Activated T-helper 2 cell treated with anti-CD3 and anti-CD28 coated beads, Interferon-gamma antibody, Interleukin-2, Interleukin-4, amounts not matched to agents 10 μg/mL and 5 μg/mL and 100 μg/mL, durations not matched to agents 14 hours and 24 hours and 36 hours (primary cell): ENCODE measurements around the gene SNX9. TPM values are rescaled to one million over a fixed set of nuclear protein-coding genes. Genes with fewer than 3 reads are reported as not detected.
A peak's percentile ranks its signal among the peaks of the same experiment; 100 is the strongest.

Experiments
- DNase-seq: peaks from one replicate; pipeline ENCODE4 v3.0.0; 2021; ENCODE audit warnings: low spot score
- H3K27ac Mint-ChIP-seq: one replicate; pipeline ENCODE4 v1.8.0; 2021; ENCODE audit warnings: mixed read lengths
- H3K27me3 Mint-ChIP-seq: one replicate; pipeline ENCODE4 v1.8.0; 2021; ENCODE audit warnings: low read depth, mixed read lengths
- H3K36me3 Mint-ChIP-seq: one replicate; pipeline ENCODE4 v1.8.0; 2021; ENCODE audit warnings: low read depth, mixed read lengths
- H3K4me1 Mint-ChIP-seq: one replicate; pipeline ENCODE4 v1.8.0; 2021; ENCODE audit warnings: low read depth, mixed read lengths
- H3K4me3 Mint-ChIP-seq: one replicate; pipeline ENCODE4 v1.8.0; 2021; ENCODE audit warnings: low read depth, mild to moderate bottlenecking, moderate library complexity, mixed read lengths
- H3K9me3 Mint-ChIP-seq: one replicate; pipeline ENCODE4 v1.8.0; 2021; ENCODE audit warnings: mixed read lengths
- intact Hi-C: fragments of 100-400 bp; cut with micrococcal nuclease; formaldehyde crosslinking; loops from one replicate; pipeline ENCODE4 v1.15.1; 2023
- total RNA-seq: library from RNA; stranded (reverse); gene quantifications from 2 replicates; pipeline ENCODE4 v1.2.3, GENCODE V29; 2022

SNX9 gene
- total RNA-seq, 1 donor from 2014 or later: 55.6 TPM

DNA sequence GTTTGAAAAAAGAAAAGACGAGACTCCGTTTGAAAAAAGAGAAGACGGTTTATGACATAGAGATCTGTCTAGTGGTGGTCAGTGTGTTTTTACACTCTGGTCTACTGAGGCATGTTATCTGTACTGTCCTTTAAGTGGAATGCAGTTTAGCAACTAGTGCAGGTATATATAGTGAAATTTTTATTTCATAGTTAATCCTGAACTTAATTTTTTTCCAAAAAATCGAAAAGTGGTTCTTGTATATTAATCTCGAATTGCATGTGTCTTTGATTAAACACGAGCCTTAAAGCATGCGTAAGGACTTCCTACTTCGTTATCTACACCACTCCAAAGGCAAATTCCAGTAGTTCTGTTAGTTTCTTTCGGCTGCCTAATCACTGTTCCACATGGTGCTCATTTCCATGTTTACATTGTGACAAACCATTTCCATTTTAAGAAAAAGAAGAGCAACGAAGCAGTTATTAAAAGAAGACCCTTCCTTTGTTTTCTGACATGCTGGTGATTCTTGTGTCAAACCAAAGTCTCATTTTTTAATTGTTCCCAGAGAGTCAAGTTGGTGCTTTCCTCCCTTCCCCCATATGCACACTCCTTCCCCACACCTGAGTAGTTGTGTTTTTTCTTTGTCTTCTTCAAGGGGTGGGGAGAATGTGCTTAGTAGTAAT lies 2.3 kb downstream of the SNX9 start:
- DNase-seq: no peak
- peaks cover 16% of the 10 kb centered on the region for H3K27me3 Mint-ChIP-seq
- peaks cover 5% of the 10 kb centered on the region for H3K9me3 Mint-ChIP-seq
- intact Hi-C loops: loop anchor here (2.0 to 10.0 kb wide), 3 partner anchors 35 to 361 kb away; no protein-coding TSS in a partner anchor
- peak overlapping the region; percentile 96 for H3K27ac Mint-ChIP-seq
- peaks cover 39% of the 10 kb centered on the region for H3K4me1 Mint-ChIP-seq
- H3K4me3 Mint-ChIP-seq: peak overlapping the region; percentile 92
- H3K36me3 Mint-ChIP-seq: peaks cover 35% of the 10 kb centered on the region

DNA sequence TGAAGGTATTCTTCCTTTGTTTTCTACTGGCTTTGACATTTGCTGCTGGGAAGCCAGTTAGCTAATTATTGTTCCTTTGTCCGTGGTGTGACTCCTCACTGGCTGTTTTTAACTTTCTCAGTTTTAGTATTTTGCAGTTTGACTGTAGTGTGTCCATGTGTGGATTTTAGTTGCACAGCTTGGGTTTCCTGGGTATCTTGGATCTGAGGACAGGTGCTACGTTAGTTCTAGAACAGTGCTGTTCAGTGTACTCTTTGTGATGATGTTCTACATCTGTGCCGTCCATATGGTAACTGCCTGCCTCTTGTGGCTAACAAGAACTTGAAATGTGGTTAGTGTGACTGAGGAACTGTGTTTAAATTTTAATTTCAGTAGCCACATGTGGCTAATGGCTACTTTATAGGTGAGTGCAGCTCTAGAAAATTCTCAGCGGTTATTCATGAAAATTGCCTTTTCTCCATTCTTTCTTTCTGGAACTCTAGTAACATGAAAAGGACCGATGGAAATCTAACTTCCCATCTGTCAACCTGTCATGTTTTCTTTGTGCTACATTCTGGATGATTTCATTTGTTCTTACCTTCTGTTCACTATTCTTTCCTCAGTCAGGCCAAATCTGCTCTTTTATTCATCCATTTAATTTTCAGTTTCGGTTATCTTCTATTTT lies 7.4 kb downstream of the SNX9 start:
- Mint-ChIP-seq H3K4me1 (peaks cover 50% of the 10 kb centered on the region), H3K9me3 (peaks cover 31% of the 10 kb centered on the region), H3K27me3 (peaks cover 1% of the 10 kb centered on the region), H3K36me3 (peaks cover 60% of the 10 kb centered on the region), H3K27ac (peak overlapping the region; percentile 36), H3K4me3 (no peak overlapping the region)
- no peak for DNase-seq
- intact Hi-C loops: loop anchor here (2.0 kb wide), 1 partner anchor 36 kb away; no protein-coding TSS in a partner anchor

DNA sequence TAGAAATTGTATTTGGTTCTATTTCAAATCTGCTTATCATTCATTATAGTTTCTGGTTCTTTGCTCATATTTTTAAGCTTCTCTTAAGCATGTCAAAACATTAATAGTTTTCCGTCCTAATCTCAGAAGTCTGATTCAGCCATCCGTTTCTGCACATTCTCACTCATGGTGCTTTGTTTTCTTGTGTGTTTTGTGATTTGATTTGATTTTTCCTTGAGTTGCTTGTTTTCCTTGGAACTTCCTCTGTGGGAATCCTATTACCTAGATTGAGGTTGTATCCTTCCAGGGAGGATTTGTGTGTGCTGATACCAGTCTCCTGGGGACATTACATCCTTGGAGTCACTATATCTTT lies 7.9 kb downstream of the SNX9 start:
- peaks cover 60% of the 10 kb centered on the region for H3K36me3 Mint-ChIP-seq
- intact Hi-C loops: loop anchor here (2.0 kb wide), 1 partner anchor 36 kb away; no protein-coding TSS in a partner anchor
- DNase-seq: no peak
- H3K4me1 Mint-ChIP-seq: peaks cover 49% of the 10 kb centered on the region
- H3K27ac Mint-ChIP-seq: peak overlapping the region; percentile 36
- H3K9me3 Mint-ChIP-seq: peaks cover 33% of the 10 kb centered on the region
- H3K4me3 Mint-ChIP-seq: no peak overlapping the region
- H3K27me3 Mint-ChIP-seq: peaks cover 1% of the 10 kb centered on the region

DNA sequence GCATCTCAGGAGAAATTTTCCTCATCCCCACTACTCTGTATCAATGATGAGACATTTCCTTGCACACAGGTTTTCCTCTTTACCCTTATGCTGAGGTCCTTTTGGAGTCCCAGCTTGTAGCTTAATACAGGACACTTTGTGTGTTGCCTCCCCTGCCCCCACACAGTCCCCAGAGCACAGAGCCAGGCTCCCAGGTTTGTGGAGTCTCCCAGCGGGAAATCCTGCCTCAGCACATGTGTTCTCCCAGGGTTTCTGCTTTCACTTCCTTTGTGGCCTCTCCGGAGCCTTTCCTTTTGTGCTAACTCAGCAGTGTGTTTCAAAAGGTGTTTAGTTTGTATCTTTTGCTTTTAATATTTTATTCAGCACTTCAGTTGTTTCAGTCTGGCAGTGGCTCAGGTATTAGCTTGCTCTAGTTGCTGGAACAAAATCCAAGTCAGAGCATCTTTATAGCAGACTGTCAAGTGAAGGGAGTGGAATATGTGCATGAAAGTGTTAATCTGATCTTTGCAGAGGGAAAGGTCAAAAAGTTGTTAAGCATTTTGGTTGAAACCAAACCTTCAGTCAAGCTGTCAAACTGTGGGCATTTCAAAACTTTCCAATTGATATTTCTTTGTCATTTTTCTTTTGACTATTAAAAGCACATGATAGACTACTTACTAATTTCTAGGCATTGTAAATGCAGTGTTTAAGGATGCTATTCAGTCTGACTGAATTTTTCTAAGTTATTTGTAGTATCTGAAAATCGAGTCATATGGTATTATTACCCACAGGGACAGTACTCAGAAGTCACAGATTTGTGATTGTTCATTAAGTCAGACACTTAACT lies 8.6 kb downstream of the SNX9 start:
- peak overlapping the region; percentile 85 for H3K27ac Mint-ChIP-seq
- peak overlapping the region; percentile 51 for H3K4me3 Mint-ChIP-seq
- intact Hi-C loops: loop anchor here (1.0 to 2.0 kb wide), 4 partner anchors 7 to 67 kb away; no protein-coding TSS in a partner anchor
- peaks cover 4% of the 10 kb centered on the region for H3K27me3 Mint-ChIP-seq
- peaks cover 33% of the 10 kb centered on the region for H3K9me3 Mint-ChIP-seq
- H3K4me1 Mint-ChIP-seq: peaks cover 52% of the 10 kb centered on the region
- no peak for DNase-seq
- H3K36me3 Mint-ChIP-seq: peaks cover 64% of the 10 kb centered on the region

DNA sequence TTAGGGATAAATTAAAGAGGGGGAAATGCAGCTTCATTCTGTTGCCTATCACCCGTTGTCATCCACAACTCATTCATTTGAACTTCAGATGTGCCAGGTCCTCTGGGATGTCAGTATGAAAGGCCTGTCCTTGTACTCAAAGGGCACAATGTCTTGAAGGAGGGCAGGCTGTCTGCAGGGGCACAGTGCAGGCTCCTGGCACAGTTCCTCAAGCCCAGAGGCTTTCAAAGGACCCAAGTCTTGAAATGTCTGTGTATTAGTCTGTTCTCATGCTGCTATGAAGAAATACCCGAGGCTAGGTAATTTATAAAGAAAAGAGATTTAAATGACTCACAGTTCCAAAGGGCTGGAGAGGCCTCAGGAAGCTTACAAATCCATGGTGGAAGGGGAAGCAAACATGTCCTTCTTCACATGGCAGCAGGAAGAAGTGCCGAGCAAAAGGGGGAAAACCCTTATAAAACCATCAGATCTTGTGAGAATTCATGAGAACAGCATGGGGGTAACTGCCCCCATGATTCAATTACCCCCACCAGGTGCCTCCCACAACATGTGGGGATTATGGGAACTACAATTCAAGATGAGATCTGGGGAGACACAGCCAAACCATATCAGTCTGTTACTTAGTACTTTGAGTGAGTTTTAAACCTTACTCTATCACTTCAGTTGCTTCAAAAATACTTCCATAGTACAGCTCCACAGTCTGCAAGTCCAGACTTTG lies 9.4 kb downstream of the SNX9 start:
- Mint-ChIP-seq H3K27ac (peak overlapping the region; percentile 85), H3K36me3 (peaks cover 64% of the 10 kb centered on the region), H3K9me3 (peaks cover 33% of the 10 kb centered on the region), H3K4me3 (no peak overlapping the region), H3K4me1 (peaks cover 52% of the 10 kb centered on the region), H3K27me3 (peaks cover 7% of the 10 kb centered on the region)
- no peak for DNase-seq
- intact Hi-C loops: loop anchor here (1.0 to 2.0 kb wide), 3 partner anchors 8 to 68 kb away; no protein-coding TSS in a partner anchor

DNA sequence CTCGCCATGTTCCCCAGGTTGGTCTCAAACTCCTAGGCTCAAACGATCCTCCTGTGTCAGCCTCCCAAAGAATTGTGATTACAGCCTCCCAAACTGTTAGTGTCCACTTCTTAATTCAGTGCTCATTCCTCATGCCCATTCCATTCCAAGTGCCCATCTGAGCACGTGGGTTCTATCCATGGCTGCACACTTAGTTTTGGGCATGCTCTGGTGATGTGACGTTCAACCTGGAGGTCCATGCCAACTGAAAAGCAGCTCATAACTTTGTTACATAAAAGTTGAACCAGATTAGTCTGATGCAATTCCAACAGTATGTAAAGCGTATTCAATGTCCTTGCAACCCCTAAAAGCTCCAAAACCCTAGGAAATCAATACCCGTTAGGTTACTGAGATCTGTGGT lies 11.5 kb downstream of the SNX9 start:
- peaks cover 33% of the 10 kb centered on the region for H3K9me3 Mint-ChIP-seq
- H3K36me3 Mint-ChIP-seq: peaks cover 59% of the 10 kb centered on the region
- peaks cover 10% of the 10 kb centered on the region for H3K27me3 Mint-ChIP-seq
- no peak for DNase-seq
- intact Hi-C loops: no loop called here
- H3K27ac Mint-ChIP-seq: no peak overlapping the region
- H3K4me3 Mint-ChIP-seq: no peak overlapping the region
- peaks cover 48% of the 10 kb centered on the region for H3K4me1 Mint-ChIP-seq

DNA sequence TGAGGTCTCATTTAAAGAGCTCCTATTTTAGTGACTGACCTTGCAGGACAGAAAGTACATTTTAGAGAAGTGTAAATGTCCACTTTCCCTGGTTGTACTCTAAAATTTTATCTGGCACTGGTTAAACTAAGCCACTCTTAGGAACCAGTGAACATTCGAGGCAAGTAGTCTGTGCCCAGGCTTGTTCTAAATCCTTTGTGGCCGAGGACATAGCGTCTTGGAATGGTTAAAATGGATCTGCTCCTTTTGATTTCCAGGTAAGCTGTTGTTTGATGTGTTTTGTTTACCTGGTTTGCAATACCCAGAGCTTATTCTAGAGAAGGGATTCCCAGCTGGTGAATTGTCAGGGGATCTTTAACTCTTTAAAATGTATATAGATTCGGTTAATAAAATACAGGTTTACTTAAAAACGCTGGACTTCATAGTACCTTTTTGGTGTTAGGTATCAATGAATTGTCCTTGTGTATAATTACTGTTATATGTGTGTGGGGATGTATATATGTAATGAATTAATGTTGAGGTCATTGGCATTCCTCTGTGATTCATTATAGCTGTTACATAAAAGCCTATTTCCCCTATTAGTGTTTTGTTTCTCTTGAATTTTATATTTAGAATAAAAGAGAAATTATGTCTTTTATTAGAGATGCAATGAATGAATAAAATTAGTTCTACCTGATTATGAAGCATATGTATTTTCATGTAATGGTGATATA lies 15.8 kb downstream of the SNX9 start:
- Mint-ChIP-seq H3K27ac (no peak overlapping the region), H3K4me3 (no peak overlapping the region), H3K9me3 (peaks cover 5% of the 10 kb centered on the region)

DNA sequence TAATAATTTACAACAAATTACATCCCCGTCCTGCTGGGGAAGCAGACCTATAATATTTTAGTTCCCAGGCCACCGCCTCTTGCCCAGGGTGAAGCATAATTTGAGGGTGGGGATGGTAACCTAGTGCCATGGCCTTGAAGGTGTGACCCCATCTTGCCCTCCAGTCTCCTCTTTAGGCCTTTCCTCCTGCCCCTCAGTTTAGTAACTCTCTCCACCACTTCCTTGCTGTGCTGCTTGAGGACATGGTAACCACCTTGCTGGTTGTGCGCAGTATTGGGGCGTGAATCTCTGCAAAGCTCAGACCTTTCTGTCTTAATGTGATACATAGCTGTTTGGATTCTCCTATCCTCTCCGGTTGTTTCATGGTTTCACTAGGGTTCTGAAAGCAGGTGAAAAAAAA lies 16.6 kb downstream of the SNX9 start:
- Mint-ChIP-seq H3K4me1 (peaks cover 27% of the 10 kb centered on the region), H3K27ac (no peak overlapping the region), H3K9me3 (peaks cover 5% of the 10 kb centered on the region), H3K27me3 (peaks cover 21% of the 10 kb centered on the region), H3K4me3 (no peak overlapping the region), H3K36me3 (peaks cover 16% of the 10 kb centered on the region)
- no peak for DNase-seq
- intact Hi-C loops: no loop called here

More for the DNA sequence above, 15.8 kb downstream of the SNX9 start:
- peaks cover 22% of the 10 kb centered on the region for H3K27me3 Mint-ChIP-seq
- H3K4me1 Mint-ChIP-seq: peaks cover 25% of the 10 kb centered on the region
- H3K36me3 Mint-ChIP-seq: peaks cover 18% of the 10 kb centered on the region
- DNase-seq: no peak
- intact Hi-C loops: no loop called here

DNA sequence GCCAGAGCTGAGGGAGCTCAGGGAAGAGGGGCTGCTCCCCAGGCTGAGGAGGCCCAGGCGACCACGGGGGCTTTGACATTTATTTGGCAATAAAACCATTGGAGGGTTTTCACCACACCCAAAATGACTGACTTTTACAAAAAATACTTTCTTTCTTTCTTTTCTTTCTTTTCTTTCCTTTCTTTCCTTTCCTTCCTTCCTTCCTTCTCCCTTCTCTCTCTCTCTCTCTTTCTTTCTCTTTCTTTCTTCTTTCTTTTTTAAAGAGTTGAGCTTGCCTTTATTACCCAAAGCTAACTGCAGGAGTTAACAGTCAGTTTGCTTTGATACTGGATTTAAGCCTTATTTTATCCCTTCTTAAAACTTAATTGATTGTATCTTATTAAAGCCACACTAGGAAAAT lies 17.2 kb downstream of the SNX9 start:
- Mint-ChIP-seq H3K27me3 (peaks cover 21% of the 10 kb centered on the region), H3K4me3 (no peak overlapping the region), H3K4me1 (peaks cover 27% of the 10 kb centered on the region), H3K27ac (no peak overlapping the region), H3K9me3 (peaks cover 5% of the 10 kb centered on the region), H3K36me3 (peaks cover 14% of the 10 kb centered on the region)
- no peak for DNase-seq
- intact Hi-C loops: no loop called here

DNA sequence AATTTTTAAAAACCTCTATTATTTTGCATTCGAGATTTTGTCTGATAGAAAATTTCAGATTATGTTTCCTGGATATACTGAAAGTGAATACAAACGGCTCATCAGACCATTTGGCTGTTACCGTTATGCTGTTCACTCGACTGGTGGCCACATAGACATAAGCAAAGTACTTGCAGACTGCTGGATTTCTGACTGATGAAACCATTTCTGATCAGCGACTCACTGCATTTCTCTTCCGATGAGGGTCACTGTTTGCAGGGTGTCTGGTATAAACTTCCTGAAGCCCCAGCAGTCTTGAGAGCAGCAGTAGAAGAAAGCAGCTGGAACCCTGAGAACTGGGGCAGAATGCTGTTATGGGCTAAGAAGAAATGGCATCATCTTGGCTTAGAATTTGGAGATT lies 17.7 kb downstream of the SNX9 start:
- Mint-ChIP-seq H3K9me3 (no peaks in the 10 kb centered on the region), H3K4me1 (peaks cover 27% of the 10 kb centered on the region), H3K4me3 (no peak overlapping the region), H3K27ac (no peak overlapping the region), H3K36me3 (peaks cover 9% of the 10 kb centered on the region), H3K27me3 (peaks cover 21% of the 10 kb centered on the region)
- intact Hi-C loops: no loop called here
- no peak for DNase-seq

DNA sequence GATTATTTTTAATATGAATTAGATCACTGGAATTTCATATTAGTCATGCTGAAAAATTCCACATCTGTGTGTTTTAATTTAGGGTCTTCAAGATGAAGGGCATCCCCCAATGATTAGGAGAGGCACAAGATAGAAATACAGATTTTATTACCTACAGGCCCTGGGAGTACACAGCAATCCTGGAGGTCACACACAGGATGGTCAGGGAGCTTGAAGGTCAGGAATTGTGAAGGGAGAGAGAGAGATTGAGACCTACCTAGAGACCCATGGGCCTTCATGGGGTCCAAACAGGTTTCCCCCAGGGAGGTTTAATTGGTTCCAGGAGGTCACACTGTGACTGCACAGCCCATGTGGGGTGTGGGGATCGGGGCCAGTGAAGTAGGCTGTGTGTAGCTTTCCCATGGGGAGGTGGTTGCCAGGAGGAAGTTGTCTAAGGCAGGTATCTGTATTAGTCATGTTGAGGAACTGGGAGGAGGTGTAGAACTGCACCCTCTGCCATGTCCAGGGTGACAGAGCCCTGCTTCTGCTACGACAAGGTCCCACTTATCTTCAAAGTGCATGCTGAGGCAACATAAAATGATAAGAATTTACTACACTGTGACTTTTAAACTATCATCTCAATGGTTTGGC lies 18.3 kb downstream of the SNX9 start:
- intact Hi-C loops: no loop called here
- peaks cover 19% of the 10 kb centered on the region for H3K27me3 Mint-ChIP-seq
- H3K4me3 Mint-ChIP-seq: no peak overlapping the region
- no peak for DNase-seq
- H3K9me3 Mint-ChIP-seq: no peaks in the 10 kb centered on the region
- peaks cover 30% of the 10 kb centered on the region for H3K4me1 Mint-ChIP-seq
- H3K36me3 Mint-ChIP-seq: peaks cover 4% of the 10 kb centered on the region
- no peak overlapping the region for H3K27ac Mint-ChIP-seq
